HL-60 (cell line): ENCODE data around the gene ARRB1.

Experiments
- CTCF ChIP-seq: IDR thresholded peaks from one replicate; pipeline ENCODE4 v1.5.1; 2011; ENCODE audit warnings: low read length, control low read depth, inconsistent platforms; ENCODE audit not compliant: insufficient read depth
- GABPA ChIP-seq: IDR thresholded peaks from 2 replicates; pipeline ENCODE4 v1.6.1; 2012; ENCODE audit warnings: low read depth
- REST ChIP-seq: IDR thresholded peaks from 2 replicates; pipeline ENCODE4 v1.6.1; 2012; ENCODE audit warnings: low read depth; ENCODE audit not compliant: insufficient replicate concordance
- SPI1 ChIP-seq: IDR thresholded peaks from 2 replicates; pipeline ENCODE4 v1.6.1; 2012; ENCODE audit warnings: low read depth, mild to moderate bottlenecking, borderline replicate concordance

GRCh38 chr11:75239531-75240290, 111.8 kb downstream of the ARRB1 start:
- no peak for TF ChIP-seq CTCF
- no peak for TF ChIP-seq REST
- no peak for TF ChIP-seq GABPA
- no peak for TF ChIP-seq SPI1
